Measurements from ENCODE around the gene IGFN1.

- TF ChIP-seq EZH2 (IDR thresholded peaks at IDR 0.05; ENCODE audit: borderline replicate concordance) (no peak), CTCF (IDR thresholded peaks at IDR 0.05; ENCODE audit: poor library complexity) (no peak), EZH2phosphoT487 (IDR thresholded peaks at IDR 0.05; ENCODE audit: low read depth, severe bottlenecking, unreplicated experiment) (no peak)
Measured at GRCh38 chr1:201269281-201269680, 78.7 kb downstream of the IGFN1 start.
